ENCODE measurements around the gene CCDC170. TPM values are rescaled to one million over a fixed set of nuclear protein-coding genes. Genes with fewer than 3 reads are reported as not detected.

CCDC170 gene
- total and polyA plus RNA-seq, 9 of the 15 experiments (the other 6 are each of a cell fraction or from before 2014, with no cell fraction given): 0.01 to 0.18 (median 0.05) TPM; not detected in 6

DNA sequence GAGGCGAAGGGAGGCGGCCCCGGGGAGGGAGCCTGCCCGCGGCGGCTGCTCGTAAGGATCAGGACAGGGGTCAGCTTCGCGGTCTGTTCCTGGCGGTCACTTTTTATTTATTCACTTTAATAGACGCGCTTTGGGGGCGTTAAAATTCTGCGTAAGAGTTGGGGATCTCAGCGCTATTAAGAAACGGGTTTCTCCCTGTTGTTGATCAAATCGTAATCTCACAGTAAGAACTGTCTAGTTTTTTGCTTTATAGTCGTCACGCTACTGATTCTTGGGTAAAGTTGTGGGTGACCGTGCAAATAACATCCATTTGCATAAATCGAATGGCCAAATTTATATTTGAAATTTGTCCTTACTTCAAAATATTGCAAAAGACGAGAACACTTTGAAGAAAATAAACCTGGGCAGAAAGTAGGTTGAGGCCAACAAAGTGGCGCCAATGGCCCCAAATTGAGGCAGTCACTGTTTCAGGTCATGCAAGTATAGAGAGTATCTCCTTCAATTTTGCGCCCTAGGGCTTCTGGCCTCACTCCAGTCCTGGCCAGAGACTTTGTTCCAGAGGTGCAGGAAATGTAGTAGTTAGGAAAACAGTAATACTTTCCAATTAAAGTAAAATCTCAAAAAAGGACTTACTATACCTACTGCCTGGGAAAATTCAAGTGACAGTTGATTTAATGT is 40.9 kb upstream of the CCDC170 start (continued):
- TF ChIP-seq, protein P1, sequence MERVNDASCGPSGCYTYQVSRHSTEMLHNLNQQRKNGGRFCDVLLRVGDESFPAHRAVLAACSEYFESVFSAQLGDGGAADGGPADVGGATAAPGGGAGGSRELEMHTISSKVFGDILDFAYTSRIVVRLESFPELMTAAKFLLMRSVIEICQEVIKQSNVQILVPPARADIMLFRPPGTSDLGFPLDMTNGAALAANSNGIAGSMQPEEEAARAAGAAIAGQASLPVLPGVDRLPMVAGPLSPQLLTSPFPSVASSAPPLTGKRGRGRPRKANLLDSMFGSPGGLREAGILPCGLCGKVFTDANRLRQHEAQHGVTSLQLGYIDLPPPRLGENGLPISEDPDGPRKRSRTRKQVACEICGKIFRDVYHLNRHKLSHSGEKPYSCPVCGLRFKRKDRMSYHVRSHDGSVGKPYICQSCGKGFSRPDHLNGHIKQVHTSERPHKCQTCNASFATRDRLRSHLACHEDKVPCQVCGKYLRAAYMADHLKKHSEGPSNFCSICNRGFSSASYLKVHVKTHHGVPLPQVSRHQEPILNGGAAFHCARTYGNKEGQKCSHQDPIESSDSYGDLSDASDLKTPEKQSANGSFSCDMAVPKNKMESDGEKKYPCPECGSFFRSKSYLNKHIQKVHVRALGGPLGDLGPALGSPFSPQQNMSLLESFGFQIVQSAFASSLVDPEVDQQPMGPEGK (CRISPR knock-in tag; IDR thresholded peaks at IDR 0.05; ENCODE audit: borderline replicate concordance): no peak
- TF ChIP-seq, protein P2, sequence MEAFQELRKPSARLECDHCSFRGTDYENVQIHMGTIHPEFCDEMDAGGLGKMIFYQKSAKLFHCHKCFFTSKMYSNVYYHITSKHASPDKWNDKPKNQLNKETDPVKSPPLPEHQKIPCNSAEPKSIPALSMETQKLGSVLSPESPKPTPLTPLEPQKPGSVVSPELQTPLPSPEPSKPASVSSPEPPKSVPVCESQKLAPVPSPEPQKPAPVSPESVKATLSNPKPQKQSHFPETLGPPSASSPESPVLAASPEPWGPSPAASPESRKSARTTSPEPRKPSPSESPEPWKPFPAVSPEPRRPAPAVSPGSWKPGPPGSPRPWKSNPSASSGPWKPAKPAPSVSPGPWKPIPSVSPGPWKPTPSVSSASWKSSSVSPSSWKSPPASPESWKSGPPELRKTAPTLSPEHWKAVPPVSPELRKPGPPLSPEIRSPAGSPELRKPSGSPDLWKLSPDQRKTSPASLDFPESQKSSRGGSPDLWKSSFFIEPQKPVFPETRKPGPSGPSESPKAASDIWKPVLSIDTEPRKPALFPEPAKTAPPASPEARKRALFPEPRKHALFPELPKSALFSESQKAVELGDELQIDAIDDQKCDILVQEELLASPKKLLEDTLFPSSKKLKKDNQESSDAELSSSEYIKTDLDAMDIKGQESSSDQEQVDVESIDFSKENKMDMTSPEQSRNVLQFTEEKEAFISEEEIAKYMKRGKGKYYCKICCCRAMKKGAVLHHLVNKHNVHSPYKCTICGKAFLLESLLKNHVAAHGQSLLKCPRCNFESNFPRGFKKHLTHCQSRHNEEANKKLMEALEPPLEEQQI (IDR thresholded peaks at IDR 0.05): no peak
- TF ChIP-seq ZNF146 (CRISPR knock-in tag; IDR thresholded peaks at IDR 0.05; ENCODE audit: unreplicated experiment) (no peak), CBX1 (IDR thresholded peaks at IDR 0.05; ENCODE audit: low read depth) (no peak), SMAD2 (IDR thresholded peaks at IDR 0.05; ENCODE audit: low read depth, low read length) (no peak), KAT2B (IDR thresholded peaks at IDR 0.05; ENCODE audit: low read depth, low read length) (no peak), NFRKB (IDR thresholded peaks at IDR 0.05; ENCODE audit: low read depth) (no peak), PTTG1 (tag; IDR thresholded peaks at IDR 0.05; ENCODE audit: low read depth) (no peak), HDAC6 (IDR thresholded peaks at IDR 0.05; ENCODE audit: low read depth, low read length) (no peak), ZC3H11A (IDR thresholded peaks at IDR 0.05; ENCODE audit: low read depth, low read length) (no peak), TAF7 (tag; IDR thresholded peaks at IDR 0.05) (no peak), EHMT2 (IDR thresholded peaks at IDR 0.05) (no peak), RBM22 (IDR thresholded peaks at IDR 0.05; ENCODE audit: low read depth, low read length, poor library complexity, severe bottlenecking) (no peak), ZFPM2 (CRISPR knock-in tag; IDR thresholded peaks at IDR 0.05) (no peak)
- TF ChIP-seq, protein P3, sequence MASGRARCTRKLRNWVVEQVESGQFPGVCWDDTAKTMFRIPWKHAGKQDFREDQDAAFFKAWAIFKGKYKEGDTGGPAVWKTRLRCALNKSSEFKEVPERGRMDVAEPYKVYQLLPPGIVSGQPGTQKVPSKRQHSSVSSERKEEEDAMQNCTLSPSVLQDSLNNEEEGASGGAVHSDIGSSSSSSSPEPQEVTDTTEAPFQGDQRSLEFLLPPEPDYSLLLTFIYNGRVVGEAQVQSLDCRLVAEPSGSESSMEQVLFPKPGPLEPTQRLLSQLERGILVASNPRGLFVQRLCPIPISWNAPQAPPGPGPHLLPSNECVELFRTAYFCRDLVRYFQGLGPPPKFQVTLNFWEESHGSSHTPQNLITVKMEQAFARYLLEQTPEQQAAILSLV (tag; IDR thresholded peaks at IDR 0.05): no peak
- TF ChIP-seq, protein P4, sequence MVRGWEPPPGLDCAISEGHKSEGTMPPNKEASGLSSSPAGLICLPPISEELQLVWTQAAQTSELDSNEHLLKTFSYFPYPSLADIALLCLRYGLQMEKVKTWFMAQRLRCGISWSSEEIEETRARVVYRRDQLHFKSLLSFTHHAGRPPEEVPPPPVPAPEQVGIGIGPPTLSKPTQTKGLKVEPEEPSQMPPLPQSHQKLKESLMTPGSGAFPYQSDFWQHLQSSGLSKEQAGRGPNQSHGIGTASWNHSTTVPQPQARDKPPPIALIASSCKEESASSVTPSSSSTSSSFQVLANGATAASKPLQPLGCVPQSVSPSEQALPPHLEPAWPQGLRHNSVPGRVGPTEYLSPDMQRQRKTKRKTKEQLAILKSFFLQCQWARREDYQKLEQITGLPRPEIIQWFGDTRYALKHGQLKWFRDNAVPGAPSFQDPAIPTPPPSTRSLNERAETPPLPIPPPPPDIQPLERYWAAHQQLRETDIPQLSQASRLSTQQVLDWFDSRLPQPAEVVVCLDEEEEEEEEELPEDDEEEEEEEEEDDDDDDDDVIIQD (CRISPR knock-in tag; IDR thresholded peaks at IDR 0.05): peak; percentile 70; the same call in 1 of the 2 replicates
- TF ChIP-seq, protein P5, sequence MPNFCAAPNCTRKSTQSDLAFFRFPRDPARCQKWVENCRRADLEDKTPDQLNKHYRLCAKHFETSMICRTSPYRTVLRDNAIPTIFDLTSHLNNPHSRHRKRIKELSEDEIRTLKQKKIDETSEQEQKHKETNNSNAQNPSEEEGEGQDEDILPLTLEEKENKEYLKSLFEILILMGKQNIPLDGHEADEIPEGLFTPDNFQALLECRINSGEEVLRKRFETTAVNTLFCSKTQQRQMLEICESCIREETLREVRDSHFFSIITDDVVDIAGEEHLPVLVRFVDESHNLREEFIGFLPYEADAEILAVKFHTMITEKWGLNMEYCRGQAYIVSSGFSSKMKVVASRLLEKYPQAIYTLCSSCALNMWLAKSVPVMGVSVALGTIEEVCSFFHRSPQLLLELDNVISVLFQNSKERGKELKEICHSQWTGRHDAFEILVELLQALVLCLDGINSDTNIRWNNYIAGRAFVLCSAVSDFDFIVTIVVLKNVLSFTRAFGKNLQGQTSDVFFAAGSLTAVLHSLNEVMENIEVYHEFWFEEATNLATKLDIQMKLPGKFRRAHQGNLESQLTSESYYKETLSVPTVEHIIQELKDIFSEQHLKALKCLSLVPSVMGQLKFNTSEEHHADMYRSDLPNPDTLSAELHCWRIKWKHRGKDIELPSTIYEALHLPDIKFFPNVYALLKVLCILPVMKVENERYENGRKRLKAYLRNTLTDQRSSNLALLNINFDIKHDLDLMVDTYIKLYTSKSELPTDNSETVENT (CRISPR knock-in tag; IDR thresholded peaks at IDR 0.05): 0 out of 2 replicates have a peak, but pooled peaks have one; percentile 2
